Upper lobe of left lung (tissue), 6 donors: ENCODE results near the gene AATF. TPM values are rescaled to one million over a fixed set of nuclear protein-coding genes. Genes with fewer than 3 reads are reported as not detected.

ENCODE experiments used
- ATAC-seq, 2 donors: fragments of 200-7000 bp; cut with Tn5 transposase; one replicate each; pipeline ENCODE4 v1.9.1; 2022; ENCODE audit warnings: mild to moderate bottlenecking in 2 of 2, moderate library complexity in 2 of 2; ENCODE audit not compliant: low FRiP score in 2 of 2
- DNase-seq, 2 donors: peaks; one replicate each; pipeline ENCODE4 v3.0.0-alpha.2; 2019 to 2020
- H3K27ac ChIP-seq, 4 donors: fragments of 200-600 bp; sonication (generic); one replicate each; pipeline ENCODE4 v1.5.1; 2016 to 2019
- H3K27me3 ChIP-seq, 4 donors: fragments of 200-600 bp; sonication (generic); one replicate each; pipeline ENCODE4 v1.5.1; 2017 to 2019
- H3K36me3 ChIP-seq, 4 donors: fragments of 200-600 bp; sonication (generic); one replicate each; pipeline ENCODE4 v1.5.1; 2016 to 2019
- H3K4me1 ChIP-seq, 4 donors: fragments of 200-600 bp; sonication (generic); one replicate each; pipeline ENCODE4 v1.5.1; 2018 to 2019
- H3K4me3 ChIP-seq, 4 donors: fragments of 200-600 bp; sonication (generic); one replicate each; pipeline ENCODE4 v1.5.1; 2017 to 2019; ENCODE audit warnings: mild to moderate bottlenecking in 2 of 4, moderate library complexity in 1 of 4
- H3K9me3 ChIP-seq, 4 donors: fragments of 200-600 bp; sonication (generic); one replicate each; pipeline ENCODE4 v1.5.1; 2018 to 2019
- CTCF ChIP-seq, 6 experiments: fragments of 450-650 bp in 4 of 6; fragments of 200-600 bp in 2 of 6; sonication (generic) in 2 of 6; IDR thresholded peaks; one replicate each; pipeline ENCODE4 v1.5.1; 2016 to 2019; ENCODE audit warnings: antibody characterized with exemption in 6 of 6
- EP300 ChIP-seq, 4 donors: sonication (generic); formaldehyde crosslinking; IDR thresholded peaks; one replicate each; pipeline ENCODE4 v1.5.1; 2017; ENCODE audit warnings: antibody characterized with exemption in 4 of 4, control low read depth in 2 of 4
- POLR2A ChIP-seq, 4 donors: fragments of 450-650 bp; IDR thresholded peaks; one replicate each; pipeline ENCODE4 v1.5.1; 2016 to 2017; ENCODE audit warnings: antibody characterized with exemption in 4 of 4, mild to moderate bottlenecking in 2 of 4
- POLR2AphosphoS5 ChIP-seq, 2 donors: sonication (generic); formaldehyde crosslinking; IDR thresholded peaks; one replicate each; pipeline ENCODE4 v1.5.1; 2017; ENCODE audit warnings: antibody characterized with exemption in 2 of 2
- WGBS, 2 donors: methylation state at CpG; one replicate each; pipeline ENCODE4 v1.1.5; 2017 to 2018; 5-methylcytosine and 5-hydroxymethylcytosine counted together
- total RNA-seq, 6 donors: library from RNA; depleted of rRNA in 4 of 6; stranded (reverse); fragments of >200 nt in 4 of 6; gene quantifications; one replicate each; pipeline versions ENCODE4 v1.1.0 to v1.2.1, GENCODE V29; 2016 to 2021
- donor health status: DM: no; HTN: no; CAD: no; lungs with moderate emphysema.
- donor health status: DM: no; HTN: yes; CAD: no; lungs with severe emphysema.

AATF gene
- total RNA-seq, 6 donors from 2014 or later: 30.7 to 45.4 (median 37.3) TPM

GRCh38 chr17:37084372-37084771, 135.6 kb downstream of the AATF start:
- TF ChIP-seq EP300 (IDR thresholded peaks at IDR 0.05): no peak
- no peak for TF ChIP-seq CTCF (IDR thresholded peaks at IDR 0.05)
- no peak for DNase-seq

GRCh38 chr17:37086334-37086733, 137.6 kb downstream of the AATF start:
- 90 to 94% methylated on average over 3 of the region's 3 CpGs for WGBS, 2 donors
- DNase-seq: no peak
- Histone ChIP-seq H3K9me3 (no peaks in the 10 kb centered on the region), H3K27me3 (no peaks in the 10 kb centered on the region), H3K36me3 (peaks cover 11 to 43% (median 28%) of the 10 kb centered on the region in 4 donors), H3K4me3 (no peak overlapping the region), H3K27ac (no peak overlapping the region), H3K4me1 (no peaks in the 10 kb centered on the region)
- no peak for ATAC-seq
- TF ChIP-seq POLR2AphosphoS5 (IDR thresholded peaks at IDR 0.05) (no peak), CTCF (IDR thresholded peaks at IDR 0.05) (no peak), EP300 (IDR thresholded peaks at IDR 0.05) (no peak), POLR2A (IDR thresholded peaks at IDR 0.05) (no peak)

More at GRCh38 chr17:37084372-37084771, 135.6 kb downstream of the AATF start:
- Histone ChIP-seq H3K9me3 (no peaks in the 10 kb centered on the region), H3K27me3 (no peaks in the 10 kb centered on the region), H3K36me3 (peaks cover 4 to 34% (median 24%) of the 10 kb centered on the region in 4 donors), H3K27ac (no peak overlapping the region), H3K4me3 (no peak overlapping the region), H3K4me1 (no peaks in the 10 kb centered on the region)
- no peak for ATAC-seq
- 51 to 65% methylated on average over 4 to 5 of the region's 5 CpGs for WGBS, 2 donors

DNA sequence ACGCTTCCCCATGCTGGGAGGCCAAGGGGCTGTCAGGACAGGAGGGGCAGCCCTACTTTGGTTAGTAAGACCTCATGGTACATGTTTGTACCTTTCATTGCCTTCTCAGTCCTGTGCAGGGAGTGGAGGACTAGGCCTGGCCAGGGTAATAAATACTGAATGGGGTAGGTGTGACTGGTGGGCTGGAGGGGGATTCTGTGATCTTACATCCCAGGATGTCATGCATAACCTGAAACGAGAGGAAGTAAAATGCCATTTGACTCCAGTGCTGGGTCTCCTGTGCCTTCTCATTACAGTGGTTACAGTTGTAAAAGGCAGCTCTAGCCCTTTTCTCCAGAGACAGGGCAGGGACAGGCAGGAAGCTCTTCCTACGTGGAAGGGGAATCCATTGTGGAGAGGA, 138.2 kb downstream of the AATF start:
- Histone ChIP-seq H3K4me1 (no peaks in the 10 kb centered on the region), H3K9me3 (no peaks in the 10 kb centered on the region), H3K4me3 (no peak overlapping the region), H3K36me3 (peaks cover 11 to 49% (median 30%) of the 10 kb centered on the region in 4 donors), H3K27ac (no peak overlapping the region), H3K27me3 (no peaks in the 10 kb centered on the region)
- no peak for DNase-seq
- TF ChIP-seq CTCF (IDR thresholded peaks at IDR 0.05): no peak
- ATAC-seq: no peak
- WGBS, 2 donors: 91 to 92% methylated on average over 3 of the region's 3 CpGs

DNA sequence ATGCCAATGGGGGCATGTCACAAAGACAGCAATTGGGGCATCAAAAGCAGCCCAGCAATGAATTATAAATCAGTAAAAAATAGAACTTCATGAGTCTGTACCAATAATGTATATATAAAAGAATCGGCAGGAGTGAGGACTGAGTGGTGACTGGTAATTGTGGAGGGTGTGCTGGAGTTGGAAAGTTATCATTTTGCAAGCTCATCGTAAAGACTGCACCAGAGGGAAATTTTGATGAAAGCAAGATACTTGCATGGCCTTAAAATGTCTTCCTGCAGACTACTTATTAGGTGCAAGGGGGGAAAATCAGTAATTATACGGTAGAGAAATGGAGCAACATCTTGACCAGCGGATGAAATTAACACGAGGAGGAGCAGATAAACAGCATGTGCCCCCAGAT, 138.9 kb downstream of the AATF start:
- H3K36me3 ChIP-seq: peaks cover 11 to 51% (median 30%) of the 10 kb centered on the region in 4 donors
- H3K27ac ChIP-seq: no peak overlapping the region
- no peak overlapping the region for H3K4me3 ChIP-seq
- no peak for DNase-seq
- ATAC-seq: no peak
- no peaks in the 10 kb centered on the region for H3K9me3 ChIP-seq
- no peak for TF ChIP-seq POLR2A (IDR thresholded peaks at IDR 0.05)
- TF ChIP-seq EP300 (IDR thresholded peaks at IDR 0.05): no peak
- no peak for TF ChIP-seq POLR2AphosphoS5 (IDR thresholded peaks at IDR 0.05)
- no peak for TF ChIP-seq CTCF (IDR thresholded peaks at IDR 0.05)
- no peaks in the 10 kb centered on the region for H3K4me1 ChIP-seq
- no peaks in the 10 kb centered on the region for H3K27me3 ChIP-seq
- 91 to 97% methylated on average over 5 of the region's 5 CpGs for WGBS, 2 donors

DNA sequence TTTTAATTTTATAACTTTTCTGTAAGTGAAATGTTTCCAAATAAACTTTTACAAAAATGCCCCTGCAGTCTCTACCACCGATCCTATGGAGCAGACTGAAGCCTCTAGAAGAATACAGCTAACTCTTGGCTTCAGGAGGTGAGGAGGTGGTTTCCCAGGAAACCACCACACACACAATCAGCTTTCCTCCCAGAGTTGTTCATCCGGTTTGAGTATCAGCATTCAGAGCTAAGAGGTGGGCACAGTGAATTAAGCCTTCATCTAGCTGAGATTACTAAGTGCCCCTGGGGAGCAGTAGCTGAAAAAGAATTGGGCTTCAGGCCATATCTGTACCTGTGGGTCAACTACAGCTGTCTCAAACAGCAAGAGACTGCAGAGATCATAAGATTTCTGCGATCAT, 139.7 kb downstream of the AATF start:
- Histone ChIP-seq H3K9me3 (no peaks in the 10 kb centered on the region), H3K27me3 (no peaks in the 10 kb centered on the region), H3K27ac (no peak overlapping the region), H3K4me1 (no peaks in the 10 kb centered on the region), H3K4me3 (no peak overlapping the region), H3K36me3 (peaks cover 11 to 53% (median 33%) of the 10 kb centered on the region in 4 donors)
- ATAC-seq (no peak), DNase-seq (no peak)
- WGBS, 2 donors: 53 to 60% methylated on average over 2 to 3 of the region's 3 CpGs
- no peak for TF ChIP-seq POLR2AphosphoS5 (IDR thresholded peaks at IDR 0.05)
- no peak for TF ChIP-seq CTCF (IDR thresholded peaks at IDR 0.05)
